CD4-positive, alpha-beta T cell (primary cell): Measurements from ENCODE around the gene CYP2C18. TPM values are rescaled to one million over a fixed set of nuclear protein-coding genes. Genes with fewer than 3 reads are reported as not detected.

ENCODE experiments used
- ATAC-seq: fragments of 200-7000 bp; cut with Tn5 transposase; one replicate; pipeline ENCODE4 v1.10.0; 2022; ENCODE audit warnings: mild to moderate bottlenecking; ENCODE audit not compliant: poor library complexity
- CTCF ChIA-PET: fragments of 350-600 bp; sonication (Branson Sonifier 250); formaldehyde crosslinking; loops from one replicate; lab custom pipeline; 2021; ENCODE audit warnings: antibody characterized with exemption, inconsistent platforms; lab: Charles Lee
- POLR2A ChIA-PET: fragments of 350-600 bp; sonication (Branson Sonifier 250); formaldehyde crosslinking; loops from one replicate; lab custom pipeline; 2021; ENCODE audit warnings: antibody characterized with exemption, inconsistent platforms; lab: Charles Lee
- DNase-seq, 14 experiments: peaks; one replicate each; pipeline ENCODE4 v3.0.0-alpha.2; 2013 to 2020; ENCODE audit warnings: mixed read lengths in 2 of 14
- H3K27ac ChIP-seq, 2 donors: one replicate each; pipeline versions ENCODE4 v1.5.1 to v1.7.0; 2013; ENCODE audit warnings: low read length in 2 of 2, low read depth in 1 of 2, mild to moderate bottlenecking in 1 of 2
- H3K27me3 ChIP-seq, 2 experiments: 1 replicate in 1 of 2; 2 replicates in 1 of 2; pipeline versions ENCODE4 v1.6.1 to v1.7.0; 2013; ENCODE audit warnings: low read length in 2 of 2, control low read depth in 1 of 2, mild to moderate bottlenecking in 1 of 2, moderate library complexity in 1 of 2; ENCODE audit not compliant: insufficient read depth in 2 of 2, control insufficient read depth in 1 of 2
- H3K36me3 ChIP-seq: one replicate; pipeline ENCODE4 v1.6.1; 2013; ENCODE audit warnings: low read length, control low read depth; ENCODE audit not compliant: insufficient read depth
- H3K4me1 ChIP-seq: one replicate; pipeline ENCODE4 v1.6.1; 2013; ENCODE audit warnings: low read length, control low read depth; ENCODE audit not compliant: insufficient read depth
- H3K4me3 ChIP-seq: one replicate; pipeline ENCODE4 v1.5.1; 2013; ENCODE audit warnings: mild to moderate bottlenecking, low read length, moderate library complexity
- H3K9me3 ChIP-seq, 2 experiments: 1 replicate in 1 of 2; 2 replicates in 1 of 2; pipeline versions ENCODE4 v1.6.1 to v1.7.0; 2013; ENCODE audit warnings: low read length in 2 of 2, mild to moderate bottlenecking in 2 of 2, control low read depth in 1 of 2, moderate library complexity in 1 of 2; ENCODE audit not compliant: control insufficient read depth in 1 of 2, insufficient read depth in 1 of 2
- H3K27ac Mint-ChIP-seq: one replicate; pipeline ENCODE4 v1.8.0; 2020; ENCODE audit warnings: mixed read lengths
- H3K27me3 Mint-ChIP-seq: one replicate; pipeline ENCODE4 v1.8.0; 2021; ENCODE audit warnings: mixed read lengths
- H3K36me3 Mint-ChIP-seq: one replicate; pipeline ENCODE4 v1.8.0; 2021; ENCODE audit warnings: low read depth, mixed read lengths
- H3K4me1 Mint-ChIP-seq: one replicate; pipeline ENCODE4 v1.8.0; 2021; ENCODE audit warnings: low read depth, mixed read lengths
- H3K4me3 Mint-ChIP-seq: one replicate; pipeline ENCODE4 v1.8.0; 2020; ENCODE audit warnings: mild to moderate bottlenecking, mixed read lengths
- H3K9me3 Mint-ChIP-seq: one replicate; pipeline ENCODE4 v1.8.0; 2020; ENCODE audit warnings: mixed read lengths
- intact Hi-C, 2 experiments: fragments of 100-400 bp; cut with DNase I in 1 of 2; cut with micrococcal nuclease in 1 of 2; formaldehyde crosslinking; loops; one replicate each; pipeline versions ENCODE4 v1.15.1 to v1.9.0; 2023 to 2025; cut with DNase I, micrococcal nuclease
- total RNA-seq, 174 experiments: library from RNA in 2 of 174; stranded (reverse) in 2 of 174; gene quantifications; one replicate each; pipeline ENCODE4 v1.2.3 and lab custom pipeline; 2021 to 2026
- TF ChIP-seq, protein P1 (sequence below): fragments of 200-600 bp; IDR thresholded peaks from one replicate; pipeline ENCODE4 v1.8.0; 2022; ENCODE audit warnings: antibody characterized with exemption, mild to moderate bottlenecking

CYP2C18 gene
- total RNA-seq, 2 experiments from 2014 or later = not detected

DNA sequence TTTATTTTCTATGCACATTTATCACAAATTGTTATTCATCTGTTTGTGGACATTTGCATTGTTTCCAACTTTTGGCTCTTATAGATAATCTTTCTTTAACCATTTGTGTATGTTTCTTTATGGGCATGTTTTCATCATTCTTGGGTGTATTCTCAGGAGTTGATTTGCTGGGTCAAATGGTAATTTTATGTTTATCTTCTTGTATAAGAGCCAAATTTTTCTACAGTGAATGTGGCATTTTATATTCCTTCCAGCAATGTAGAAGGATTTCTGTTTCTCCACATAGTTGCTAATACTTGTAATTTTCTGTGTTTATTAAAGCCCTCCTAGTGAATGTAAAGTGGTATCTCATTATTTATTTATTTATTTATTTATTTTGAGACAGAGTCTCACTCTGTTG, 100.7 kb downstream of the CYP2C18 start:
- ATAC-seq (no peak), DNase-seq (no peak)
- Mint-ChIP-seq H3K27me3 (no peaks in the 10 kb centered on the region), H3K4me3 (no peak overlapping the region), H3K27ac (no peak overlapping the region), H3K4me1 (no peaks in the 10 kb centered on the region), H3K36me3 (no peaks in the 10 kb centered on the region), H3K9me3 (peaks cover 11% of the 10 kb centered on the region)
- Histone ChIP-seq H3K36me3 (no peaks in the 10 kb centered on the region), H3K27me3 (no peaks in the 10 kb centered on the region), H3K4me1 (no peaks in the 10 kb centered on the region), H3K9me3 (no peaks in the 10 kb centered on the region), H3K27ac (no peak overlapping the region), H3K4me3 (no peak overlapping the region)
- CTCF ChIA-PET = no interaction called here
- POLR2A ChIA-PET = no interaction called here
- TF ChIP-seq, protein P1, sequence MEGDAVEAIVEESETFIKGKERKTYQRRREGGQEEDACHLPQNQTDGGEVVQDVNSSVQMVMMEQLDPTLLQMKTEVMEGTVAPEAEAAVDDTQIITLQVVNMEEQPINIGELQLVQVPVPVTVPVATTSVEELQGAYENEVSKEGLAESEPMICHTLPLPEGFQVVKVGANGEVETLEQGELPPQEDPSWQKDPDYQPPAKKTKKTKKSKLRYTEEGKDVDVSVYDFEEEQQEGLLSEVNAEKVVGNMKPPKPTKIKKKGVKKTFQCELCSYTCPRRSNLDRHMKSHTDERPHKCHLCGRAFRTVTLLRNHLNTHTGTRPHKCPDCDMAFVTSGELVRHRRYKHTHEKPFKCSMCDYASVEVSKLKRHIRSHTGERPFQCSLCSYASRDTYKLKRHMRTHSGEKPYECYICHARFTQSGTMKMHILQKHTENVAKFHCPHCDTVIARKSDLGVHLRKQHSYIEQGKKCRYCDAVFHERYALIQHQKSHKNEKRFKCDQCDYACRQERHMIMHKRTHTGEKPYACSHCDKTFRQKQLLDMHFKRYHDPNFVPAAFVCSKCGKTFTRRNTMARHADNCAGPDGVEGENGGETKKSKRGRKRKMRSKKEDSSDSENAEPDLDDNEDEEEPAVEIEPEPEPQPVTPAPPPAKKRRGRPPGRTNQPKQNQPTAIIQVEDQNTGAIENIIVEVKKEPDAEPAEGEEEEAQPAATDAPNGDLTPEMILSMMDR = no peak
- intact Hi-C loops = no loop called here

DNA sequence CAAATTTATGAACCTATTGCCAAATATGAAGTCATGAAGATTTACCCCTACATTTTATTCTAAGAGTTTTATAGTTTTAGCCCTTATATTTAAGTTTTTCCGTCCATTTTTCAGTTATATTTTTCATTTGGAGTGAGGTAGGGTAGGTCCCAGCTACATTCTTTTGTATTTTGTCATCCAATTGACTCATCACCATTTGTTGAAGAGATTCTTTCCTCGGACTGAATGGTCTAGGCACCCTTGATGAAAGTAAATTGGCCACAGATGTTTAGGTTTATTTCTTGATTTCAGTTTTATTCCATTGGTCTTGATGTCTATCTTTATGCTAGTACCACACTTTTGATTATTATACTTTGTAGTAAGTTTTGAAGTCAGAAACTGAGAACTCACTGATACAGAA, 101.7 kb downstream of the CYP2C18 start:
- peaks cover 17% of the 10 kb centered on the region for H3K9me3 Mint-ChIP-seq
- ChIA-PET POLR2A (no interaction called here), CTCF (no interaction called here)
- Histone ChIP-seq H3K36me3 (no peaks in the 10 kb centered on the region), H3K9me3 (no peaks in the 10 kb centered on the region), H3K4me3 (no peak overlapping the region), H3K4me1 (no peaks in the 10 kb centered on the region), H3K27me3 (no peaks in the 10 kb centered on the region), H3K27ac (no peak overlapping the region)
- intact Hi-C loops = no loop called here
- no peak overlapping the region for H3K4me3 Mint-ChIP-seq
- TF ChIP-seq, protein P1 = no peak
- H3K36me3 Mint-ChIP-seq = no peaks in the 10 kb centered on the region
- no peaks in the 10 kb centered on the region for H3K4me1 Mint-ChIP-seq
- no peak for ATAC-seq
- no peaks in the 10 kb centered on the region for H3K27me3 Mint-ChIP-seq
- DNase-seq = no peak
- no peak overlapping the region for H3K27ac Mint-ChIP-seq

Other genes starting within 250 kb of the CYP2C18 start
- 10 to 100 TPM in 1 of 2 experiments, 1 to 10 TPM in 1; 9.5 to 10.3 TPM for gene HELLS, start 137.9 kb upstream of the CYP2C18 start, total RNA-seq
- gene CYP2C19, start 79.0 kb downstream of the CYP2C18 start, total RNA-seq = not detected